ENCODE data around the gene ECEL1.

GRCh38 chr2:232529806-232530547, 42.3 kb upstream of the ECEL1 start:
- TF ChIP-seq CTCF (conservative IDR thresholded peaks at IDR 0.05; ENCODE audit: low read depth in 2 of 2), result no peak
- TF ChIP-seq POLR2AphosphoS5 (IDR thresholded peaks at IDR 0.05; ENCODE audit: low read depth), result no peak
- TF ChIP-seq ZNF114 (CRISPR knock-in tag; IDR thresholded peaks at IDR 0.05), result no peak
- TF ChIP-seq EZH2phosphoT487 (IDR thresholded peaks at IDR 0.05; ENCODE audit: unreplicated experiment), result no peak
- no peak for TF ChIP-seq EZH2 (IDR thresholded peaks at IDR 0.05; ENCODE audit: low read depth, unreplicated experiment)
- TF ChIP-seq STAT1 (IDR thresholded peaks at IDR 0.05; ENCODE audit: unreplicated experiment), result no peak
- no peak for TF ChIP-seq REST (IDR thresholded peaks at IDR 0.05; ENCODE audit: unreplicated experiment)
